Osteoblast (primary cell): Measurements from ENCODE around the gene IGF1R. TPM values are rescaled to one million over a fixed set of nuclear protein-coding genes. Genes with fewer than 3 reads are reported as not detected.

Experiments
- DNase-seq: peaks from one replicate; pipeline ENCODE4 v3.0.0; 2011; ENCODE audit warnings: low spot score, mixed read lengths; ENCODE audit not compliant: insufficient read length; ENCODE audit errors: missing footprints
- H2AFZ ChIP-seq: 2 replicates; pipeline ENCODE4 v1.6.0; 2011; ENCODE audit warnings: mild to moderate bottlenecking, low read length
- H3K27ac ChIP-seq: 2 replicates; pipeline ENCODE4 v1.5.1; 2011; ENCODE audit warnings: mild to moderate bottlenecking, low read depth, low read length, moderate library complexity
- H3K27me3 ChIP-seq: 2 replicates; pipeline ENCODE4 v1.6.0; 2012; ENCODE audit warnings: mild to moderate bottlenecking, control low read depth, inconsistent platforms, low read length, moderate library complexity; ENCODE audit not compliant: insufficient read depth
- H3K36me3 ChIP-seq: 2 replicates; pipeline ENCODE4 v1.5.1; 2011; ENCODE audit warnings: mild to moderate bottlenecking, low read length, control low read depth, moderate library complexity; ENCODE audit not compliant: insufficient read depth
- H3K4me1 ChIP-seq: 2 replicates; pipeline ENCODE4 v1.5.1; 2011; ENCODE audit warnings: mild to moderate bottlenecking, low read length, control low read depth, moderate library complexity; ENCODE audit not compliant: insufficient read depth
- H3K4me2 ChIP-seq: 2 replicates; pipeline ENCODE4 v1.6.0; 2011; ENCODE audit warnings: mild to moderate bottlenecking, low read length; ENCODE audit not compliant: insufficient read depth
- H3K4me3 ChIP-seq: fragments of 200-600 bp; sonication (generic); 3 replicates; pipeline ENCODE4 v1.5.1; 2012; ENCODE audit warnings: mild to moderate bottlenecking, low read length, inconsistent platforms; ENCODE audit not compliant: insufficient read depth
- H3K79me2 ChIP-seq: 2 replicates; pipeline ENCODE4 v1.6.0; 2012; ENCODE audit warnings: mild to moderate bottlenecking, low read length, control low read depth, inconsistent platforms; ENCODE audit not compliant: insufficient read depth
- H3K9me3 ChIP-seq: 2 replicates; pipeline ENCODE4 v1.5.1; 2011; ENCODE audit warnings: low read depth, low read length, control low read depth
- H4K20me1 ChIP-seq: 2 replicates; pipeline ENCODE4 v1.6.0; 2012; ENCODE audit warnings: mild to moderate bottlenecking, low read length, control low read depth; ENCODE audit not compliant: insufficient read depth
- CTCF ChIP-seq: IDR thresholded peaks from 2 replicates; pipeline ENCODE4 v1.5.1; 2011; ENCODE audit warnings: mild to moderate bottlenecking, low read depth, low read length, moderate library complexity; ENCODE audit errors: extremely low read depth
- total RNA-seq: library from RNA; depleted of rRNA; stranded (reverse); fragments of >200 nt; gene quantifications from 2 replicates; pipeline ENCODE4 v1.2.3, GENCODE V29; 2012

Gene IGF1R
- total RNA-seq, 1 donor, result 18.8 TPM

GRCh38 chr15:98844261-98844660, 195.9 kb downstream of the IGF1R start:
- peaks cover 17% of the 10 kb centered on the region for H4K20me1 ChIP-seq
- no peak for DNase-seq

GRCh38 chr15:98845138-98845884, 197.0 kb downstream of the IGF1R start:
- no peak for TF ChIP-seq CTCF
- Histone ChIP-seq H4K20me1 (peaks cover 14% of the 10 kb centered on the region), H3K4me3 (no peak overlapping the region), H3K9me3 (no peaks in the 10 kb centered on the region), H3K27me3 (no peaks in the 10 kb centered on the region), H3K27ac (no peak overlapping the region), H3K79me2 (peaks cover 61% of the 10 kb centered on the region), H2AFZ (no peak overlapping the region), H3K36me3 (no peaks in the 10 kb centered on the region), H3K4me1 (peaks cover 9% of the 10 kb centered on the region), H3K4me2 (no peak overlapping the region)
- DNase-seq, result no peak

More at GRCh38 chr15:98844261-98844660, 195.9 kb downstream of the IGF1R start:
- Histone ChIP-seq H3K27me3 (no peaks in the 10 kb centered on the region), H3K27ac (no peak overlapping the region), H2AFZ (no peak overlapping the region), H3K9me3 (no peaks in the 10 kb centered on the region), H3K4me1 (peaks cover 9% of the 10 kb centered on the region), H3K4me3 (no peak overlapping the region), H3K36me3 (no peaks in the 10 kb centered on the region), H3K79me2 (peaks cover 55% of the 10 kb centered on the region), H3K4me2 (no peak overlapping the region)
- TF ChIP-seq CTCF, result no peak

GRCh38 chr15:98850961-98851572, 202.7 kb downstream of the IGF1R start:
- Histone ChIP-seq H3K36me3 (no peaks in the 10 kb centered on the region), H3K4me1 (peaks cover 42% of the 10 kb centered on the region), H4K20me1 (peaks cover 9% of the 10 kb centered on the region), H3K27ac (peak overlapping the region; percentile 75), H3K9me3 (no peaks in the 10 kb centered on the region), H3K79me2 (peaks cover 74% of the 10 kb centered on the region), H3K4me2 (peak overlapping the region; percentile 96), H3K4me3 (no peak overlapping the region), H2AFZ (no peak overlapping the region), H3K27me3 (no peaks in the 10 kb centered on the region)
- no peak for DNase-seq
- TF ChIP-seq CTCF, result peak; percentile 81

- H3K4me3 ChIP-seq, result peak overlapping the region; percentile 74
- H2AFZ ChIP-seq, result peak overlapping the region; percentile 70
- no peak for TF ChIP-seq CTCF
- H3K79me2 ChIP-seq, result peaks cover 64% of the 10 kb centered on the region
- peak overlapping the region; percentile 66 for H3K27ac ChIP-seq
- H4K20me1 ChIP-seq, result no peaks in the 10 kb centered on the region
- no peaks in the 10 kb centered on the region for H3K27me3 ChIP-seq
- no peaks in the 10 kb centered on the region for H3K9me3 ChIP-seq
- H3K4me2 ChIP-seq, result peak overlapping the region; percentile 96
- no peaks in the 10 kb centered on the region for H3K36me3 ChIP-seq
- peak; percentile 94 for DNase-seq
- H3K4me1 ChIP-seq, result peaks cover 55% of the 10 kb centered on the region
These were observed 204.8 kb downstream of the IGF1R start for GRCh38 chr15:98853161-98853560.
